Neural progenitor cell (in vitro differentiated cells): ENCODE measurements around the gene CDC42BPG.

Experiments used
- CTCF ChIP-seq: fragments of 200-600 bp; sonication (generic); IDR thresholded peaks from 2 replicates; pipeline ENCODE4 v1.5.1; 2017; ENCODE audit warnings: antibody characterized with exemption, mild to moderate bottlenecking
- EZH2 ChIP-seq: fragments of 200-600 bp; sonication (generic); IDR thresholded peaks from 2 replicates; pipeline ENCODE4 v1.6.1; 2017; ENCODE audit warnings: antibody characterized with exemption, mild to moderate bottlenecking, moderate library complexity

GRCh38 chr11:64874308-64875240 is 30.1 kb upstream of the CDC42BPG start:
- TF ChIP-seq CTCF (no peak), EZH2 (no peak)
